Measurements from ENCODE around the gene SAMD10. TPM values are rescaled to one million over a fixed set of nuclear protein-coding genes. Genes with fewer than 3 reads are reported as not detected.

Gene SAMD10
- polyA plus RNA-seq, 1 of the 3 experiments (the other 2 are of a cell fraction): 11.6 TPM

- Histone ChIP-seq H4K20me1 (ENCODE audit: insufficient read depth) (no peaks in the 10 kb centered on the region), H3K9ac (no peak overlapping the region), H3K36me3 (replicated peaks in 1 of 2; ENCODE audit: control insufficient read depth in 1 of 2, insufficient read depth in 2 of 2, low read length in 1 of 2) (peaks cover 16 to 18% of the 10 kb centered on the region in 2 experiments), H2AFZ (ENCODE audit: low read depth) (peak overlapping the region; percentile 21; the same call in 1 of the 2 replicates), H3K4me1 (ENCODE audit: control insufficient read depth in 1 of 2, insufficient read depth in 2 of 2, low read depth in 1 of 2, low read length in 1 of 2) (peaks cover 12 to 24% of the 10 kb centered on the region in 2 experiments), H3F3A (replicated peaks; ENCODE audit: insufficient read depth) (peaks cover 13% of the 10 kb centered on the region), H3K4me2 (peak overlapping the region; percentile 90), H3K4me3 (ENCODE audit: low read depth in 2 of 2, low read length in 1 of 2) (peak overlapping the region; percentile 77 to 98), H3K27me3 (ENCODE audit: insufficient read depth) (no peaks in the 10 kb centered on the region), H3K79me2 (ENCODE audit: insufficient read depth) (peaks cover 40% of the 10 kb centered on the region), H3K9me2 (no peaks in the 10 kb centered on the region), H3K27ac (ENCODE audit: low read depth in 2 of 2, low read length in 1 of 2) (peak overlapping the region; percentile 84 to 89; a peak in 3 of 4 replicates), H3K9me3 (no peaks in the 10 kb centered on the region)
- 79% methylated on average over 13 of the region's 15 CpGs for WGBS (ENCODE audit: low lambda C conversion rate)
- DNase-seq: no peak
- CTCF ChIA-PET: interaction anchor here (0.6 to 3.9 kb wide), 42 partner anchors 8 to 453 kb away, joined by 3 to 41 read pairs (median 4); partner anchors contain the start of genes ARFRP1, C20orf204, GMEB2 and NPBWR2
- POLR2A ChIA-PET: interaction anchor here (0.8 to 3.4 kb wide), 8 partner anchors 23 to 272 kb away, joined by 3 to 18 read pairs (median 4); partner anchors contain the start of genes ARFRP1, TCEA2, TPD52L2 and ZGPAT
- TF ChIP-seq RFX5 (IDR thresholded peaks at IDR 0.05; ENCODE audit: low read length) (no peak), FOXM1 (IDR thresholded peaks at IDR 0.05; ENCODE audit: low read depth) (no peak), ZBTB33 (IDR thresholded peaks at IDR 0.05; ENCODE audit: borderline replicate concordance, low read depth) (no peak), REST (IDR thresholded peaks at IDR 0.05; ENCODE audit: low read depth, low read length) (no peak), YY1 (IDR thresholded peaks at IDR 0.05; ENCODE audit: low read depth) (no peak)
- TF ChIP-seq, protein P1, sequence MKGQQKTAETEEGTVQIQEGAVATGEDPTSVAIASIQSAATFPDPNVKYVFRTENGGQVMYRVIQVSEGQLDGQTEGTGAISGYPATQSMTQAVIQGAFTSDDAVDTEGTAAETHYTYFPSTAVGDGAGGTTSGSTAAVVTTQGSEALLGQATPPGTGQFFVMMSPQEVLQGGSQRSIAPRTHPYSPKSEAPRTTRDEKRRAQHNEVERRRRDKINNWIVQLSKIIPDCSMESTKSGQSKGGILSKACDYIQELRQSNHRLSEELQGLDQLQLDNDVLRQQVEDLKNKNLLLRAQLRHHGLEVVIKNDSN (IDR thresholded peaks at IDR 0.05; ENCODE audit: borderline replicate concordance, low read depth): no peak
These were observed 919 bp upstream of the SAMD10 start for GRCh38 chr20:63980317-63980805.

GRCh38 chr20:63979229-63979556 is 249 bp downstream of the SAMD10 start:
- Histone ChIP-seq H2AFZ (ENCODE audit: low read depth) (peak overlapping the region; percentile 74; the same call in 1 of the 2 replicates), H3K36me3 (replicated peaks in 1 of 2; ENCODE audit: control insufficient read depth in 1 of 2, insufficient read depth in 2 of 2, low read length in 1 of 2) (peaks cover 5 to 7% of the 10 kb centered on the region in 2 experiments), H3K9ac (no peak overlapping the region), H3F3A (replicated peaks; ENCODE audit: insufficient read depth) (peaks cover 11% of the 10 kb centered on the region), H3K4me2 (peak overlapping the region; percentile 89), H3K79me2 (ENCODE audit: insufficient read depth) (peaks cover 28% of the 10 kb centered on the region), H4K20me1 (ENCODE audit: insufficient read depth) (no peaks in the 10 kb centered on the region), H3K27me3 (ENCODE audit: insufficient read depth) (no peaks in the 10 kb centered on the region), H3K9me2 (no peaks in the 10 kb centered on the region), H3K9me3 (no peaks in the 10 kb centered on the region), H3K27ac (ENCODE audit: low read depth in 2 of 2, low read length in 1 of 2) (peak overlapping the region in 1 of 2 experiments; percentile 84; a peak in 2 of 4 replicates), H3K4me1 (ENCODE audit: control insufficient read depth in 1 of 2, insufficient read depth in 2 of 2, low read depth in 1 of 2, low read length in 1 of 2) (peaks cover 12 to 25% of the 10 kb centered on the region in 2 experiments), H3K4me3 (ENCODE audit: low read depth in 2 of 2, low read length in 1 of 2) (peak overlapping the region; percentile 65 to 77)
- DNase-seq: no peak
- TF ChIP-seq CHD2 (IDR thresholded peaks at IDR 0.05; ENCODE audit: low read length, partially characterized antibody) (no peak), MXI1 (IDR thresholded peaks at IDR 0.05; ENCODE audit: low read depth, low read length) (no peak), FOXJ3 (CRISPR knock-in tag; IDR thresholded peaks at IDR 0.05) (no peak), TCF12 (IDR thresholded peaks at IDR 0.05) (no peak), MAX (IDR thresholded peaks at IDR 0.05; ENCODE audit: low read depth) (no peak), EZH2phosphoT487 (IDR thresholded peaks at IDR 0.05; ENCODE audit: borderline replicate concordance, low read depth) (no peak), SIN3A (IDR thresholded peaks at IDR 0.05; ENCODE audit: borderline replicate concordance, low read depth, low read length) (no peak; the same call in 1 of the 2 replicates), ZBTB33 (IDR thresholded peaks at IDR 0.05; ENCODE audit: borderline replicate concordance, low read depth) (no peak), MEF2A (IDR thresholded peaks at IDR 0.05; ENCODE audit: borderline replicate concordance, low read depth) (no peak), YY1 (IDR thresholded peaks at IDR 0.05; ENCODE audit: low read depth) (no peak)
- TF ChIP-seq, protein P2, sequence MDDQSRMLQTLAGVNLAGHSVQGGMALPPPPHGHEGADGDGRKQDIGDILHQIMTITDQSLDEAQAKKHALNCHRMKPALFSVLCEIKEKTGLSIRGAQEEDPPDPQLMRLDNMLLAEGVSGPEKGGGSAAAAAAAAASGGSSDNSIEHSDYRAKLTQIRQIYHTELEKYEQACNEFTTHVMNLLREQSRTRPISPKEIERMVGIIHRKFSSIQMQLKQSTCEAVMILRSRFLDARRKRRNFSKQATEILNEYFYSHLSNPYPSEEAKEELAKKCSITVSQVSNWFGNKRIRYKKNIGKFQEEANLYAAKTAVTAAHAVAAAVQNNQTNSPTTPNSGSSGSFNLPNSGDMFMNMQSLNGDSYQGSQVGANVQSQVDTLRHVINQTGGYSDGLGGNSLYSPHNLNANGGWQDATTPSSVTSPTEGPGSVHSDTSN (IDR thresholded peaks at IDR 0.05): no peak
- CTCF ChIA-PET: interaction anchor here (0.8 to 3.9 kb wide), 15 partner anchors 10 to 441 kb away, joined by 3 to 41 read pairs (median 5); partner anchors contain the start of genes PTK6 and UCKL1
- POLR2A ChIA-PET: interaction anchor here (0.6 to 1.6 kb wide), 4 partner anchors 22 to 352 kb away, joined by 3 to 4 read pairs (median 4); partner anchors contain the start of genes ARFRP1, GMEB2, TNFRSF6B and UCKL1
- WGBS (ENCODE audit: low lambda C conversion rate): 23% methylated on average over 5 of the region's 47 CpGs
